HG03135 (cell line): ENCODE results near the gene MOG.
A peak's percentile ranks its signal among the peaks of the same experiment; 100 is the strongest.
"Not testable (repeated sequence)": the region's sequence is repeated elsewhere in the genome, so short reads cannot be mapped to it uniquely, and the experiment has no call there.

Experiments
- ATAC-seq: cut with Tn5 transposase; IDR thresholded peaks from one replicate; pipeline ENCODE4 v1.9.1; 2021; ENCODE audit warnings: mild to moderate bottlenecking, moderate library complexity; ENCODE audit not compliant: unreplicated experiment

MOG gene

DNA sequence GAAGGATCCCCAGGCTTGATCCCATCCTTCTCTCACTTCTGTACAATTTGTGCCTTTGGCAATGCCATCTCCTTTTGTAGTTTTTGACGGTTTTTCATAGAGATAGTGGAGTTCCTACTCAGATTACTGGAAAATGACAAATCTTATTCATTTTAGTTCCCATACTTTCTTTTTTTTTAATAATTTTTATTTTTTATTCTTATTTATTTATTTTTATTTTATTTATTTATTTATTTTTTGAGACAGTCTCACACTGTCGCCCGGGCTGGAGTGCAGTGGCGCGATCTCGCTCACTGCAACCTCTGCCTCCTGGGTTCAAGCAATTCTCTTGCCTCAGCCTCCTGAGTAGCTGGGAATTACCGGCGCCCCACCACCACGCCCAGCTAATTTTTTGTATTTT, 19.6 kb upstream of the MOG start:
- no peak for ATAC-seq

DNA sequence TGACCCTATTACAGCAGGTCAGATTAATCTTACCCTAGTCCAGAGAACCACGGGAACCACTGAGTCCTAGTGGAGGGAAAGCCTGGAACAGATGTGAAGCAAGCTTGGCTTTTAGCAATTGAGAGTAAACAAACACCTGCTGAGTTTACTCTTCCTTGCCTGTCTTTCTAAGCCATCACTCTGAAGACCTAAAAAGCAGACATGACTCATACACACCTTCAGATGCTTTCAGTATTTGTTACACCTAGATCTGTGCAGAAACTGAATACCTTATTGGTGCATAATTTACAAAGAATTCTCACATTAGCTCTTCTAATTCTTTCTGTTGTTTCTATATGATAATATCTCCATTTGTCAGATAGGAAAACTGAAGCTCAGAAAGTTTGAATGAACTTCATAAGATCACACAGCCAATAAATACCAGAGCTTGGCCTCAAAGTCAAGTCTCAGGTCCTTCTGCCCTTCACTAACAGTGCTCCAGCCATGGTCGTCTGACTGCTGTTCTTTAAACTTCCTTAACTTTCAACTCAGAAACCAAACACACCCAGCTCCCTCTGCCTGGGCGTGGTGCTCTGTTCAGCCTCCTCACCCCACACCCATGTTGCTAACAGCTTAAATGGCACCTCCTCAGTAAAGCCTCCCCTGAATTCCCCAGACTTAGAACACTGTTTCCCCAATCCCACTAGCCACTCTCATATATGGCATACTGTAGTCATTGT, 15.3 kb upstream of the MOG start:
- ATAC-seq = no peak

DNA sequence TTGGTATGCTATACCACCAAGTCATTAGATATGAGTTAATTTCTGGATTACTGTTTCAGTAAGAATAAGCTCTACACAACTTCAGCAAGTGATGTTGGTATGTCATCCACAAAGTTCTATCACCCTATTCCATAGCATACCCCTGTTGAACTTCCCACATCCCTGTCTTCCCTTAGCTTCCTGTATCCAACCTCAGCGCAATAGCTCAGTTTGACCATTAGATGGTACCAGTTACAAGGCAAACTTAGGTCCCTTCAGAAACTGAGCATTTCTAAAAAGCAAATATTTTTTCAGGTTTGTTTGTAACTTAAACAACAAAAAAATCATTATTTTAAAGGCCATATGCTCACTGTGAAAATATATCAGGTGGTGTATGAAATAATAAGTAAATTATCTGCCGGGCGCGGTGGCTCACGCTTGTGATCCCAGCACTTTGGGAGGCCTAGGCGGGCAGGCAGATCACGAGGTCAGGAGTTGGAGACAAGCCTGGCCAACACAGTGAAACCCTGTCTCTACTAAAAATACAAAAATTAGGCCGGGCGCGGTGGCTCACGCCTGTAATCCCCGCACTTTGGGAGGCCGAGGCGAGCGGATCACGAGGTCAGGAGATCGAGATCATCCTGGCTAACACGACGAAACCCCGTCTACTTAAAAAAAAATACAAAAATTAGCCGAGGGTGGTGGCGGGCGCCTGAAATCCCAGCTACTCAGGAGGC, 8.8 kb upstream of the MOG start:
- no peak for ATAC-seq

DNA sequence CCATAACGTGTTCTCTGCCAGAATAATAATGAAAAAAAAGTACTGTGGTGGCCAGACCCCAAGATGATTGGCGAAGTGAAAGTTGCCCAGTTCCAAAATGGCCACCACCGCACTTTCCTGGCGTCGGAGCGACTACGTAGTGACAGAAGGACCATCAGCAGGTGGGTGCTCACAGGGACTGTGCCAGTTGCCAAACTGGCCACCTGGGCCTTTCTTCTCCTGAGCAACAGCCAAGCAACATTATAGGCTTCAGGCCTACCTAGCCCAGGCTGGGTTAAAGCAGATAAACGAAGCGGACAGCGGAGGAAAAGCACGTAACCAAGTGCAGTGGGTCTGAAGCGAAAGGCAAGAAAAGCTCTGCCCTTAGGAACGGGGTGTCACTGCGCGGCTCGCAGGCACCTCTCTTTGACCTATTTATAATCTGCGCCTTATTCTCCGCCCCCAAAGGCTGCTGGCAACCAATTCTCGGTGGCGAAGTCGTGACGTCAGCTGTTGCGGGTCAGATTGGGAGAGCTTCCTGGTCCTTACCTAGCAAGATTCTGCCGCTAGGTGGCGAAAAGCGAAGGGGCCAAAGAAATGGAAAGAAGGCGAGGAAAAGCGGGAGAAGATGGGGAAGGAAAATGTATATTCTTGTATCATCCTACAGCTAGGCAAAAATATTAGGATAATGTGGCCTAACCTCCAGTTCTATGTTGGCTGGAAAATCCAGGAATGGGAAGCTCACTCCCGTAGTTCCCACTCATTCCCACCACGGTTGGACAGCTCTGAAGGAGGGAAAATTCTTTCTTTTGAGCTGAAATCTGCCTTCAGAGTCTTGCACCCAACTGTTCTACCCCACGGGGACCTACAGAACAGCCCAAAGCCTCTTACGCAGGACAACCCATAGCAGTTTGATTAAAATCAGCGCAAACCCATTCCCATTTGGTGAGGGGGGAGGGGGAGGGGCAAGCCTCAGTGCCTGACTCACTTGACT, 6.9 kb upstream of the MOG start:
- peak; percentile 95 for ATAC-seq

DNA sequence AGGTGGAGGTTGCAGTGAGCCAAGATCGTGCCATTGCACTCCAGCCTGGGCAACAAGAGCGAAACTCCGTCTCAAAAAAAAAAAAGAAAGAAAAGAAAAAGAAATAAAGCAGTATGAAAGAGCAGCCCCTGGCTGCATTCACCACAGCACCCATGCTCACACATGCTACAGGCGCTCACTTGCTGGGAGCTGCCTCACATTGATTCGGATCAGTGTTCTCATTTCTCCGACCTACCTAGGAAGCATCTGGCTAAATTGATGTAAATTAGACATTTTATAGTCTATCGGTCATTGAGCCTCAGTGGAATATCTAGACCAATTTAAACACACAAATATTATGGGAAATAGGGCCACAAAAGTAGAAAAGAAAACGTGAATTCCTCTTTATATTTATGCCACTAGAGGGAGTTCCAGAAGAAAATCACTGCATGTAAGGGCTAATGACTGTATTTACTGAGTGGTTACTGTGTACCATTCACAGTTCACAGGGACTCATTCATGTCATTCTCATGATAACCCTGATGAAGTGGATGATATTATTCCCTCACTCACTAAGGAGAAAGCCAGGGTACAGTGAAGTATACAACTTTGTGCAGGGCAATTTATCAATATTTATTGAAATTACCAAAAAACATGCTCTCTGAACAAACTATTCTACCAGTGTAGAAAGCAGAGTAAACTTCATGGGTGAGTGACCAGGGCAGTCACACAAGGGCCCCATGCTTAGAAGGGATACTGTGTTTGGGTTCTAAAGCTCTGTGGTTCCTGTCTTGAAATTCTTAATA, 5.3 kb upstream of the MOG start:
- ATAC-seq = no peak

DNA sequence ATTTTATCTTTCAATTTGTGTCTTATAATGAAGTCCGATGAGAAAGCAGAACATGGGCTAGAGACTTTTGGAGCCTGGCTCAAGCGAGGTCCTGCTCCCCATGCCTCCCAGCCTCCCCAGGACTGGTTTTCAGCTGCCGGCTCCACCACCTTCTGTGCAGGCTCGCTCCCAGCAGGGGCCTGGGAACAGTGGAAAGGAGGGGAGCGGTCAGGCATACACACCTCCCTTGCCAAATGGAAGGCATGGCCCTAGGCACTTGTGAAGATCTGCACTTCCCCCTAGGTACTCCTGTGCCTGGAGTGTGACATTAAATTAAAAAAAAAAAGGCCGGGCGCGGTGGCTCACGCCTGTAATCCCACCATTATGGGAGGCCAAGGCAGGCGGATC, 4.7 kb upstream of the MOG start:
- no peak for ATAC-seq

DNA sequence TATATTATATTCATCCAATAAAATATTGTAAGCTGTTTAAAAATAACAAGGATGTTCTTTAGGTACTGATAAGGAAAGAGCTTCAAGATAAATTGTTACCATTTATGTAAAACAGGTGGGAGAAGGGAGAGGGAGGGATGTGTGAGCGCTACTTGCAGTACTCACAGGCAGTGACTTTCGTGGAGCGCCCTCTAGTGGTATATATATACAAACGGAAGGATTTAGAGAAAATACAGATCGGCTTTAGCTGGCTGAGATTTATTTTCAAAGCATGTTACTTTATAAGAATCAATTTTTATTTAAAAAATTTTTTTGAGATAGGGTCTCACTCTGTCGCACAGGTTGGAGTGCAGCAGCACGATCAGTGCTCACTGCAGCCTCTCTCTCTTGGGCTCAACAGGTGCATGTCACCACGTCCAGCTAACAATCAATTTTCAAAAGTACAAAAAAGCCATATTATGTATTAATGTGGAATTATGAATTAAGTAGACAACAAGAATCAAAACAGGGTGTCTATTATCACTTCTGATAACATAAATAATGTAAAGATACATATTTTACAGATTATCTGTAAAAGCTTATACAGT, 3.3 kb upstream of the MOG start:
- no peak for ATAC-seq

DNA sequence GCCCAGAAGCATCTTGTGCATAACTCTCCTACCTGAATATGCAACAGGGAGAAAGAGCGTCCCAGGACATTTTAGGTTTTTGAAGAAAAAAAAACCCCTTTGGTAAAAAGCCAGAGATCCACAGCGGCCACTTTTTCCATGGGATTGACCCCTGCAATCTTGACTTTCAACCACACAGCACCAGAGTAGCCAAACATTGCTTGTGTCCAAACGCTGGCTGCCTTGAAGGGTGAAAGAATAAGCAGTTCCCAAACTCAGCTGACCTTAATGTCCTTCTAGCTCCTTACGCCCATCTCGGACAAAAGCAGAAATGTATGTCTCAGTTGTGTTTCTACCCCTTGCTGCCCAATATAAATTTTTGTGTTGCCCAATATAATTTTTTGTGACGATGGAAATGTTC, 1.2 kb upstream of the MOG start:
- ATAC-seq = no peak

DNA sequence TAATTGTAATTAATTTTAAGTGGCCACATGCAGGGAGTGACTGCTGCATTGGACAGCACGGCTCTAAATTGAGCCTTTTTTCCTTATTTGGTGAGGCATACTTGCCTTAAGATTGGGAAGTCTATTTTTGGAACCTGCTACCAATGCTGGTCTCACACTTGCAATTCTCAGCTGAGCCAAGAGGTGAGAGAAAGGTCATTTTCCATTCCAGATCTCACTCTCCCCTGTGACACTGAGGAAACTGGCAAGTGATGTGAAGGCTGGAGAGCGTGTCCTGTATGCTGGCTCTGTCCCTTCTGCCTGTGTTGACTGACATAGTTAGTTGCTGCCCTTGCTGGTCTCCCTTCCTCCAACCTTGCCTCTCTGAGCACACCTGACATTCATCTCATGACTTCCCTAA, 735 bp upstream of the MOG start:
- ATAC-seq = no peak

DNA sequence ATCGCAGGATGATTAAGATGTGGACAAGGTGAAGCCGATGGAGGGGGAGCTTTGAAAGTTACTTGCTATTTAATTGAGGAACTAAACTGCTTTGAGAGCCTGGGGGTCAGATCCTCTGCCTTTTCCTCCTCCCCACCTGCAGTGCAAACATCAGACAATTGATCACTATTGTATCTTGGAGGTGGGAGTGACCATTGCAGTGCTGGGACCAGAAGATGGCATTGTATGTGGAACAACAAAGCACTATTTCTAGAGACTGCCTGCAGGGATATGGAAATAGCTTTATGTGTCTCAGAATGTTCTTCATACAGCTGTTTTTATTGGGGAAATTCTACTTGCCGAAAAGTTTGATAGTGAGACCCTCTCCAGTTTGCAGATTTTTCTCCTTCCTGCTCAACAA, 4.2 kb downstream of the MOG start:
- ATAC-seq = no peak

DNA sequence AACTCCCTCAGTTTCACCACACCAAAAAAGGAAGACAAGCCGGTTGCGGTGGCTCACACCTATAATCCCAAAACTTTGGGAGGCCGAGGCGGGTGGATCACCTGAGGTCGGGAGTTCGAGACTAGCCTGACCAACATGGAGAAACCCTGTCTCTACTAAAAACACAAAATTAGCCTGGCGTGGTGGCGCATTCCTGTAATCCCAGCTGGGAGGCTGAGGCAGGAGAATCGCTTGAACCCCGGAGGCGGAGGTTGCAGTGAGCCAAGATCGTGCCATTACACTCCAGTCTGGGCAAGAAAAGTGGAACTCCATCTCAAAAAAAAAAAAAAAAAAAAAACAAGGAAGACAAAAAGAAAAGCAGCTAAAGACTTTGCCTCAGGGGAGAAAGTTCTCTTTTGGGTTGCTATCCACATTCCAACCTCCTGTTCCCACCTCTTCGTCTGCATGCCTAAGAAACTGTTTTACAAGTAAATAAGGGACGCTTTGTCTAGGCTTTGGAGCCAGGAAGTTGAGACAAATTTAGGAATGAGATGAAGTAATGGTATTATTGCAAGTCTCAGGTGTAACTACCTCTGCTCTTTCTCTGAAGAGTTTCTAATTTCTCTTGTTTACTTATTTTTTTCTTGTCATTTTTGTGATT, 4.7 kb downstream of the MOG start:
- ATAC-seq = not testable (repeated sequence)

DNA sequence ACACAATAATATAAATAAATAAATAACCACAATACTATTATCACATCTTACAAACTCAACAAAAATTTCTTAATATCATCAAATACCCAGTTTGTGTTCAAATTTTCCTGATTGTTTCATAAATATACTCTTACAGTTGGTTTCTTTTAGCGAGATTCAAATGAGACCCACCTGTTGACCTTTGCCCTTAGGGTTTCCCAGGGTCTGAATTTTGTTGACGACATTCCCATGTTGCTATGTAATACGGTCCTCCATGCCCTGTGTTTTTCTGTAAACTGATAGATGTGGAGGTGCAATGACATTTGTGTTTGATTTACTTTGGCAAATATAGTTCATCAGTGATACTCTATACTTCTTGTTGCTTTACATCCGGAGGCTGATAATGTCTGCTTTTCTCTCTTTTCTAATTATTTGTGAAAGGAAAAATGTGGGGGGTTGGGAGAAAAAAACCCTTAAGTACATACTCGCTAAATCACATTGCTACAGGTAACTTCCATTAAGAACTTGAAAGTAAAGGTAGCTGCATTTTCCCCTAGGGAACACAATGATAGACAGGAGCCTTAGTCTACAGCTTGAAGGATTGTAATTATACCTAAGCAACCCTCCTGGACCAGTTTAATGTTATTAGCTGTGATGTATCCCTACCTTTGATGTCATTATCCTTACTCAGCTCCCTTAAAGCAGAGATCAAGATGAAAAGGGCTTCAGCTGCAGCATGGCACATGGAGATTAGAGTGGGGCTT, 6.6 kb downstream of the MOG start:
- no peak for ATAC-seq

DNA sequence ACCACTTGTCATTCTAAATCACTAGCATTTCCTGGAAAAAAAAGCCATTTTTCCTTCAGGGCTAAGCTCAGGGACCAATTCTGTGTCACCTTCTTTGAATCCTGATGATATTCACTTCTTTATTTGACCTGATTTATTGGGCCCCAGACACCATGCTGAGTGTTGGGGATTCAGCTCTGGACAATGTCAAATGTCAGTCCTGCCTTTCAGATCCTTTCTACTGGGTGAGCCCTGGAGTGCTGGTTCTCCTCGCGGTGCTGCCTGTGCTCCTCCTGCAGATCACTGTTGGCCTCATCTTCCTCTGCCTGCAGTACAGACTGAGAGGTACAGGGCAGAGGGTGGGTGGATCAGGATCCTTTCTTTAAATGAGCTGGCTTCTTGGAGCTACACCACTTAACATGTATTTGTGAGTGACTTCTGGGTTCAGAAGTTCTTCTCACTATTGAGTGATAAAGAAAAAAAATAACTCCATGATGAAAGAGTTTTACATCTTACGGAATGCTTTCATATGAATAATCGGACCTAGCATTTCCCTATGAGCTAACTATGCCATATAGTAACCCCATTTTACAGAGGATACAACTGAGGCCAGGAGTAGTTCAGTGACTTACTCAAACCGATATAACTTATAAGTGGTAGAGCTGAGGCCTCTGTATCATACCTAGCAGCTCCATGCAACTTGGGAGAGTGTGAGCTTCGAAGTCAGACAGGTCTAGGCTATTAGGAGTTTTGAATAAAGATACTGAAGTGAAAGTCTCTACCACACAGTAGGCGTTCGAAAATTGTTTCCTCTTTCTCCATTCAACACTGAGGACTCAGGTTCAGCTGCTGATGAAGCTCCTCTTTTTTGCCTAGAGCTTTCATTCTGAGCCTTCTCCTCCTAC, 9.3 kb downstream of the MOG start:
- ATAC-seq = no peak

DNA sequence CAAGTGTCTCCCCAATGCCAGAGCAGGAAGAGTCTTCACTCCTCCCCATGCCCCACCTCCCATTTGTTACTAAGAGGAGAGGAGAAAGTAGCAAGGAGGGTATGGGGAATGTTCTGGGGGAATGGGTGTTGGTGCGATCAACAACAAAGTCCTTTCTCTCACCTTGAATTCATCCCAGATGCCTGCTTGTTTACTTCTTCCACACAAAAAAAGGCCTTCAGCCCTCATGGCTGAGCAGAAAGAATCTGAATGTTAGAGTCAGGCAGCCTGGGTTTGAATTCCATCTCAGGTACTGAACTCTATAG, 9.9 kb downstream of the MOG start:
- ATAC-seq = no peak

DNA sequence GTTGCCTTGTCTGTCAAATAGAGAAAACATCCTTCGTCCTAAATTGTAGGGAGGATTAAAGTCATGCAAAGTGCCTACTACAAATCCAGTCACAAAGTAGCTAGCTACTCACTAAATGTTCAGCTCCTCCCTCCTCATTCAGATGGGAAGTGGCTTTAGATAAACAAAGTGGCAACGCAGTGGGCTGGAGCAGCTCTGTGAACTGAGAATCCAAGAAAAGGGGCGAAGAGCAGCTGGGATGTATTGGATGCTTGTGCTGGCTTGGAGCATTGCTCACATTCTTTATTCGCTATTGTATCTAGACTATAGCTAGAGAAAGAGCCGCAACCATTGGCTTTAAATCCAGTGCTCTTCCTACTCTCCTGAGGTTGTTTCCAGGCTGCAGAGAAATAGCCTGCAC, 10.3 kb downstream of the MOG start:
- ATAC-seq = no peak

DNA sequence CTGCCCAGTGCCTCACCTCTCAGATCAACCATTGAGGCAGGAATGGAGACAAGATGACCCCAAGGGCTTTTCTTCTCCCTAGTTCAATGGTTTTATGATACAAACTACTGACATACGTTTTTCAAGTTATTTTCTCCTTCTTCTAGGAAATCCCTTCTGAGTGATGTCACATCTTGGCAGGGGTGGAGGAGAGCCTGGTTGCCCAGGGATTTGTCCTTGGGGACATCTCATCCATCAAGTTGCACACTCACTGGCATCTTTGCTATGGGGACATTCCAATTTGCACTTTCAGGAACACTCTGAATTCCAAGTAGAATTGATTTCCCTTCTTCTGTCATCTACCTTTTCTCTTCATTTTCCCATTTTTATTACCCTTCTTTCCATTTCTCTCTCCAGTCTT, 14.1 kb downstream of the MOG start:
- no peak for ATAC-seq

DNA sequence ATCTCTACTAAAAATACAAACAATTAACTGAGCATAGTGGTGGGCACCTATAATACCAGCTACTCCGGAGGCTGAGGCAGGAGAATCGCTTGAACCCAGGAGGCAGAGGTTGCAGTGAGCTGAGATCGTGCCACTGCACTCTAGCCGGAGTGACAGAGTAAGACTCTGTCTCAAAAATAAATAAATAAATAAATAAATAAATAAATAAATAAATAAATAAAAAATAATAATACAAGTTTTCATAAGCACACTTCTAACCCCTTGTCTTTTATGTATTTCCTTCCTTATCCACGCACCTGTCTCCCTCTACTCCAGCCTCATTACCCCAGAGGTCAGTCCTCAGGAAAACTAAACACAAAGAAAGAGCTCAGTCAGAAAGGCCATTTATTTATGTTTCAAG, 15.2 kb downstream of the MOG start:
- ATAC-seq = not testable (repeated sequence)

DNA sequence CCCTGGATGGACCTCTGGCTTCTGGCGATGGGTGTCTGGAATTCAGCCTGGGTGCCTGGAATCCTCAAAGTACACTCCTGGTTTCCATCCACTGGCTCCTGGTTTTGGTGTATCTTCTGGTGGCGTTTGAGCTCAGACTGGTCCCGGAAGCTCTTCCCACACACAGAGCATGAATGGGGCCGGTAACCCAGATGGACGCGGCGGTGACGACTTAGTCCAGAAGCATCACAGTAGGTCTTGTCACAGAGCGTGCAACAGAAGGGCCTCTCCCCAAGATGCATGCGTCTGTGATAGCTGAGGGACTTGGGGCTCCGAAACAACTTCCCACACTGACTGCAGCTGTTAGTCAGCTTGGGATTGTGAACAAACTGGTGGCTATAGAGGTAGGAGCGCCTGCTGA, 16.3 kb downstream of the MOG start:
- ATAC-seq = no peak

DNA sequence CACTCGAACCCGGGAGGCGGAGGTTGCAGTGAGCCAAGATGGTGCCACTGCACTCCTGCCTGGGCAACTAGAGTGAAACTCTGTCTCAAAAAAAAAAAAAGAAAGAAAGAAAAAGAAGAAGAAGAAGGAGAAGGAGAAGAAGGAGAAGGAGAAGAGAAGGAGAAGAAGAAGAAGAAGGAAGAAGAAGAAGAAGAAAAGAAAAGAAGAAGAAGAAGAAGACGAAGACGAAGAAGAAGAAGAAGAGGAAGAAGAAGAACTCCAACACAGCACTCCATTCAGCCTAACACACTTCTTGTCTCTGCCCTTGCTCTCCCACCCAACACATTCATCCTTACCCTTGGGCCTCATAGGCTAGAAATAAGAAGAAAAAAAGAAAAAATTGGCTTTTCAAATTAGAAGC, 17.1 kb downstream of the MOG start:
- ATAC-seq = no peak
